ENCODE results near the gene DHCR24. TPM values are rescaled to one million over a fixed set of nuclear protein-coding genes. Genes with fewer than 3 reads are reported as not detected.

DHCR24 gene
- total RNA-seq, 6 experiments from 2014 or later, result 39.3 to 88.4 (median 74.8) TPM

DNA sequence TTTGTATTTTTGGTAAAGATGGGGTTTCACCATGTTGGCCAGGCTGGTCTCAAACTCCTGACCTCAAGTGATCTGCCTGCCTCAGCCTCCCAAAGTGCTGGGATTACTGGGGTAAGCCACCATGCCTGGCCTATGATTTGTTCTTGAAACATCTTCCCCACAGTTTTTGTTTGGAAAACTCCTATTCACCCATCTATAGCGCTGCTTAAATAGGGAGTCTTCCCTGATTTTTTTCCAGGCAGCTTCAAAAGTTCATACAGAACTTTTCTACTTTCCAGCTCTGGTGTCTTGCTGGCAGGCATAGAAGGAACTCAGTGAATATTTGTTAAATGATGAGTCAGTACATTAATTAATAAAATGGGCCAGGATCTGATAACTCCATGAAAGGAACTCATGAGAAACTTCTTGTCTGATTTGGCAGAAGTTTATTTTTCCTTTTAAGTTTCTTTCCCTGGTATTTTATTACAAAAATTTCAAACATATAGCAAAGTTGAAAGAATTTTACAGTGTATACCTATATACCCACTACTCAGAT lies 52.9 kb downstream of the DHCR24 start:
- Mint-ChIP-seq H3K9me3 (peaks cover 13% of the 10 kb centered on the region), H3K4me1 (ENCODE audit: low read depth) (no peaks in the 10 kb centered on the region), H3K27ac (no peak overlapping the region), H3K36me3 (ENCODE audit: low read depth) (0 out of 2 replicates have a peak, but pooled peaks cover 7% of the 10 kb centered on the region), H3K4me3 (no peak overlapping the region), H3K27me3 (ENCODE audit: insufficient read depth) (peaks cover 39% of the 10 kb centered on the region)
- no peak for DNase-seq
- TF ChIP-seq CTCF (IDR thresholded peaks at IDR 0.05), result no peak

DNA sequence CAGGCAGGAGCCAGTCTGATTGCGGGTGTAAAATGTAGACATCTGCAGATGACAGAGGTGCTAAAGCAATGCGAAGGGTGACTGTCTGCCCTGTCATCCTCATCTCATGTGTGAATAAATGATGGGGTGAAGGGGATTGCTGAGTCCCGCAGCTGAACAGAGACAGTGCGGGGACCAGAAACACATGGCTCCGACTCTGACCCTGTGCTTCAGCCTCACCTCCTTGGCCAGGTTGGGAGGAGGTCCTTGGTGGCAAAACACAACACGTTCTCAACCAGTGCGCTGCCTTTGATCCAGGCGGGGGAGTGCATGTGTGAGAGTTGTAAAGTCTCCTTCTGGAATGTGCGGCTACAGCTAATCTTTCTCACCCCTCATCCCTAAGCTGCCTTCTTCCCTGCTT lies 53.9 kb downstream of the DHCR24 start:
- Mint-ChIP-seq H3K4me3 (no peak overlapping the region), H3K9me3 (peaks cover 19% of the 10 kb centered on the region), H3K36me3 (ENCODE audit: low read depth) (0 out of 2 replicates have a peak, but pooled peaks cover 7% of the 10 kb centered on the region), H3K27me3 (ENCODE audit: insufficient read depth) (peaks cover 35% of the 10 kb centered on the region), H3K27ac (no peak overlapping the region), H3K4me1 (ENCODE audit: low read depth) (no peaks in the 10 kb centered on the region)
- no peak for TF ChIP-seq CTCF (IDR thresholded peaks at IDR 0.05)
- DNase-seq, result no peak

GRCh38 chr1:54826226-54826816 lies 60.7 kb downstream of the DHCR24 start:
- no peak for TF ChIP-seq CTCF (IDR thresholded peaks at IDR 0.05)
- no peak overlapping the region for H3K27ac Mint-ChIP-seq
- H3K4me3 Mint-ChIP-seq, result no peak overlapping the region
- H3K9me3 Mint-ChIP-seq, result peaks cover 37% of the 10 kb centered on the region
- H3K36me3 Mint-ChIP-seq (ENCODE audit: low read depth), result peaks cover 12% of the 10 kb centered on the region
- no peak for DNase-seq
- H3K27me3 Mint-ChIP-seq (ENCODE audit: insufficient read depth), result peaks cover 20% of the 10 kb centered on the region
- H3K4me1 Mint-ChIP-seq (ENCODE audit: low read depth), result no peaks in the 10 kb centered on the region

GRCh38 chr1:54825696-54826095 lies 61.3 kb downstream of the DHCR24 start:
- no peak overlapping the region for H3K27ac Mint-ChIP-seq
- no peak for TF ChIP-seq CTCF (IDR thresholded peaks at IDR 0.05)
- no peaks in the 10 kb centered on the region for H3K4me1 Mint-ChIP-seq (ENCODE audit: low read depth)
- DNase-seq, result no peak
- H3K36me3 Mint-ChIP-seq (ENCODE audit: low read depth), result peaks cover 8% of the 10 kb centered on the region
- peaks cover 25% of the 10 kb centered on the region for H3K27me3 Mint-ChIP-seq (ENCODE audit: insufficient read depth)
- H3K4me3 Mint-ChIP-seq, result no peak overlapping the region
- peaks cover 31% of the 10 kb centered on the region for H3K9me3 Mint-ChIP-seq

DNA sequence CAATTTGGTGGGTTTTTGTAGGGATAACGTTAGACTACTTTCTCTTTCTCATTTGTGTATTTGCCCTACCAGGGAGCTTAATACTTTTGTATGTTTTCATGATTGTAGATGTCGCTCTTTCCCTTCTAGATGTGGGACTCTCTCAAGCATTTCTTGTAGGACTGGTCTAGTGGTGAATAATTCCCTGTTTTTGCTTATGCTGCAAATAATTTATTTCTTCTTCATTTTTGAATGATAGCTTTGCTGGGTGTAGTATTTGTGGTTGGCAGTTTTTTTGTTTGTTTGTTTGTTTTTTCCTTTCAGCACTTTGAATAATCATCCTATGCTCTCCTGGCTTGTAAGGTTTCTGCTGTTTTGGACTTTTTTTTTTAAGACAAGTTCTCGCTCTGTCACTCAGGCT lies 63.3 kb downstream of the DHCR24 start:
- Mint-ChIP-seq H3K4me1 (ENCODE audit: low read depth) (no peaks in the 10 kb centered on the region), H3K27ac (no peak overlapping the region)
- no peak for TF ChIP-seq CTCF (IDR thresholded peaks at IDR 0.05)

More for the DNA sequence above, 63.3 kb downstream of the DHCR24 start:
- Mint-ChIP-seq H3K36me3 (ENCODE audit: low read depth) (peaks cover 5% of the 10 kb centered on the region), H3K9me3 (peaks cover 24% of the 10 kb centered on the region), H3K27me3 (ENCODE audit: insufficient read depth) (peaks cover 36% of the 10 kb centered on the region), H3K4me3 (no peak overlapping the region)
- no peak for DNase-seq
